ENCODE results near the gene CDH23. TPM values are rescaled to one million over a fixed set of nuclear protein-coding genes. Genes with fewer than 3 reads are reported as not detected.

Gene CDH23
- total and polyA plus RNA-seq, 2 donors (not counting 1 experiment from before 2014, with no cell fraction given), result 0.01 to 0.17 TPM

DNA sequence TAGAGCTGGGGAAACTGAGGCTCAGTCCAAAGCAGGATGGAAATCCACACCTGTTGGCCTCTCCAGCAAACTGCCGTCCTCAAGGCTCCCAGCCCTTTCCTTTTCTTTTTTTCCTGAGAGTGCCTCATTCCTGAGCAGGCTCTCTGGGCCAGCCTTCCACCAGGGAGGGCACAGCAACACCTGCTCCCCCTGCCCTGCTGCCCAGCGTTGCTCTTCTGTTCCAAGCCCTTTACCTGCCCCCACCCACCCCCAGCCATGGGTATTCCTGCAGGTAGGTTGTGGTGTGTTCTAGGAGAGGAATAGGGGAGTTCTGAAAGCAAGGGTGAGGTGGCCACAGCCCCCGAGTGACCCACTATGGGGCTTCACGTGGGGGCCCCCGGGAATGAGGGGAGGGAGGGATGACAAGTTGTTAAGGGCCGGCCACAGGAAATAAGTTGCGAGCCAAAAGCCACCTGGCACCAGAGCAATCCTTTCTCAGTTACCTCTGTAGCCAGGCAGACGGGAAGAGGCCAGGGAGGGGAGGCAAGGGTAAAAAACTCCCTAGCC lies 357.3 kb downstream of the CDH23 start:
- no peak overlapping the region for H3K4me3 ChIP-seq (replicated peaks in 1 of 4; ENCODE audit: control extremely low read depth in 1 of 4, insufficient read depth in 1 of 4, low read depth in 3 of 4, low read length in 4 of 4)
- H3K4me2 ChIP-seq (ENCODE audit: extremely low read depth, insufficient read depth, low read length), result no peak overlapping the region
- no peak overlapping the region for H2AFZ ChIP-seq (ENCODE audit: low read length)
- H4K20me1 ChIP-seq (ENCODE audit: control insufficient read depth, extremely low read depth, insufficient read depth, low read length), result no peaks in the 10 kb centered on the region
- H3K9ac ChIP-seq (ENCODE audit: insufficient read depth, low read length), result no peak overlapping the region
- no peaks in the 10 kb centered on the region for H3K79me2 ChIP-seq (ENCODE audit: control insufficient read depth, insufficient read depth, low read length)
- no peak overlapping the region for H3K27ac ChIP-seq (ENCODE audit: insufficient read depth, low read length)
- TF ChIP-seq EZH2 (IDR thresholded peaks at IDR 0.05; ENCODE audit: low read length, missing control alignments), result no peak
- TF ChIP-seq, protein P1, sequence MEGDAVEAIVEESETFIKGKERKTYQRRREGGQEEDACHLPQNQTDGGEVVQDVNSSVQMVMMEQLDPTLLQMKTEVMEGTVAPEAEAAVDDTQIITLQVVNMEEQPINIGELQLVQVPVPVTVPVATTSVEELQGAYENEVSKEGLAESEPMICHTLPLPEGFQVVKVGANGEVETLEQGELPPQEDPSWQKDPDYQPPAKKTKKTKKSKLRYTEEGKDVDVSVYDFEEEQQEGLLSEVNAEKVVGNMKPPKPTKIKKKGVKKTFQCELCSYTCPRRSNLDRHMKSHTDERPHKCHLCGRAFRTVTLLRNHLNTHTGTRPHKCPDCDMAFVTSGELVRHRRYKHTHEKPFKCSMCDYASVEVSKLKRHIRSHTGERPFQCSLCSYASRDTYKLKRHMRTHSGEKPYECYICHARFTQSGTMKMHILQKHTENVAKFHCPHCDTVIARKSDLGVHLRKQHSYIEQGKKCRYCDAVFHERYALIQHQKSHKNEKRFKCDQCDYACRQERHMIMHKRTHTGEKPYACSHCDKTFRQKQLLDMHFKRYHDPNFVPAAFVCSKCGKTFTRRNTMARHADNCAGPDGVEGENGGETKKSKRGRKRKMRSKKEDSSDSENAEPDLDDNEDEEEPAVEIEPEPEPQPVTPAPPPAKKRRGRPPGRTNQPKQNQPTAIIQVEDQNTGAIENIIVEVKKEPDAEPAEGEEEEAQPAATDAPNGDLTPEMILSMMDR (conservative IDR thresholded peaks at IDR 0.05 in 1 of 2, IDR thresholded peaks at IDR 0.05 in 1 of 2; ENCODE audit: low read depth in 1 of 2, low read length in 2 of 2), result no peak
- no peak for DNase-seq (ENCODE audit: low read depth in 2 of 2)
- H3K36me3 ChIP-seq (ENCODE audit: control insufficient read depth, insufficient read depth, low read length), result no peaks in the 10 kb centered on the region
- no peaks in the 10 kb centered on the region for H3K9me3 ChIP-seq (ENCODE audit: control insufficient read depth, insufficient read depth, low read depth, low read length)
- peaks cover under 1% of the 10 kb centered on the region for H3K4me1 ChIP-seq (ENCODE audit: control insufficient read depth, extremely low read depth, insufficient read depth, low read length)
- H3K27me3 ChIP-seq (ENCODE audit: control insufficient read depth, insufficient read depth, low read length), result no peaks in the 10 kb centered on the region

DNA sequence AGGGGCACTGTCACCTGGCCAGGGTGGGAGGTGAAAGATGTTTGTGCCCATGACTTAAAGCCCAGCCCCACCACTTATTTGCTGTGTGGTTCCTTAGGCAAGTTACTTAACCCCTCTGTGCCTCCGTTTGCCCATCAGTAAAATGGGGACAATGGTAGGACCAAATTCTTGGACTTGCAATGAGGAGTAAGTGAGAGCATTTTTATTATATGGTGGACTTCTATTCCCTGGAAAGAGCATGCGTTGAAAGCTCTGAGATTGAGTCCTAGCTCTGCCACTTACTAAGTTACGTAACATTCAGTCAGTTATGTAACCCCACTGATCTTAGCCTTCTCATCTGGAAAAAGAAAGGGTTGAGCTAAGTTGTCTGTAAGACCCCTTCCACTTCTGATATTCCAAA lies 357.8 kb downstream of the CDH23 start:
- H3K4me3 ChIP-seq (replicated peaks in 1 of 4; ENCODE audit: control extremely low read depth in 1 of 4, insufficient read depth in 1 of 4, low read depth in 3 of 4, low read length in 4 of 4), result no peak overlapping the region
- no peaks in the 10 kb centered on the region for H3K27me3 ChIP-seq (ENCODE audit: control insufficient read depth, insufficient read depth, low read length)
- H2AFZ ChIP-seq (ENCODE audit: low read length), result no peak overlapping the region
- H3K27ac ChIP-seq (ENCODE audit: insufficient read depth, low read length), result no peak overlapping the region
- H3K4me2 ChIP-seq (ENCODE audit: extremely low read depth, insufficient read depth, low read length), result no peak overlapping the region
- no peaks in the 10 kb centered on the region for H3K9me3 ChIP-seq (ENCODE audit: control insufficient read depth, insufficient read depth, low read depth, low read length)
- no peaks in the 10 kb centered on the region for H4K20me1 ChIP-seq (ENCODE audit: control insufficient read depth, extremely low read depth, insufficient read depth, low read length)
- no peaks in the 10 kb centered on the region for H3K36me3 ChIP-seq (ENCODE audit: control insufficient read depth, insufficient read depth, low read length)
- TF ChIP-seq, protein P1 (conservative IDR thresholded peaks at IDR 0.05 in 1 of 2, IDR thresholded peaks at IDR 0.05 in 1 of 2; ENCODE audit: low read depth in 1 of 2, low read length in 2 of 2), result no peak
- no peak for TF ChIP-seq EZH2 (IDR thresholded peaks at IDR 0.05; ENCODE audit: low read length, missing control alignments)
- DNase-seq (ENCODE audit: low read depth in 2 of 2), result no peak
- H3K4me1 ChIP-seq (ENCODE audit: control insufficient read depth, extremely low read depth, insufficient read depth, low read length), result peaks cover 2% of the 10 kb centered on the region
- no peaks in the 10 kb centered on the region for H3K79me2 ChIP-seq (ENCODE audit: control insufficient read depth, insufficient read depth, low read length)
- H3K9ac ChIP-seq (ENCODE audit: insufficient read depth, low read length), result no peak overlapping the region

DNA sequence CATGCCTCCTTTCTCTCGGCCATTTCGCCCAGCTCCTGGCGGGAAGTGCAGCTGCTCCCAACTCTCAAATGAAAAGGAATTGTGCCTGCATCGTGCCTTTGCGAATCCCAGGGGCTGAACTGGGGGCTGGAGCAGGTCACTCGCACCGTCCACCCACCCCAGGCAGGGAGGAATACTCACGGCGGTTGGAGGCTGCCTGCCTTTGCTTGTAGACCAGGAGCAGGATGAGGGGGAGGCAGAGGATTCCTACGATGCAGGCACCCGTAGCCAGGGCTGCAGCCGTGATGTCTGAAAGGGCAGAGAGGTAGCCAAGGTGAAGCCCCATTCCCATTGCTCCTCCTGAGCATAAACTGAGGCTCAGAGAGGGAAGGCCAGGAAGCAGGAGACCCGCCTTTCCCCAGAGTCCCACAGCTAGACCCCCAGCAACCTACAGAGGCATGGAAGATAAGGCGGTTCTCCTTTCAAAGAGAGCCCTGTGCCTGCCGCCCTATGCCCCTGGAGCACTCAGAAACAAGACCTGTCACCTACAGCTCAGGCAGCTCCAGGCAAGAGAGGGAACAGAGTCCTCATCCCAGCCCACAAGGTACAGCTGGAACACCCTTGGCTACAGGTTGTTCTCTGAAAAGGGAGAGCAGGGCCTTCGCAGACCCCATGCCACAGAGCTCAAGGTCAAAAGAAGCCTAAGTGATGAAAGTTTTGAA lies 358.6 kb downstream of the CDH23 start:
- Histone ChIP-seq H3K9me3 (ENCODE audit: control insufficient read depth, insufficient read depth, low read depth, low read length) (no peaks in the 10 kb centered on the region), H4K20me1 (ENCODE audit: control insufficient read depth, extremely low read depth, insufficient read depth, low read length) (no peaks in the 10 kb centered on the region), H3K4me2 (ENCODE audit: extremely low read depth, insufficient read depth, low read length) (no peak overlapping the region), H3K9ac (ENCODE audit: insufficient read depth, low read length) (no peak overlapping the region), H3K4me1 (ENCODE audit: control insufficient read depth, extremely low read depth, insufficient read depth, low read length) (peaks cover 2% of the 10 kb centered on the region), H3K36me3 (ENCODE audit: control insufficient read depth, insufficient read depth, low read length) (no peaks in the 10 kb centered on the region), H3K27ac (ENCODE audit: insufficient read depth, low read length) (no peak overlapping the region), H3K79me2 (ENCODE audit: control insufficient read depth, insufficient read depth, low read length) (no peaks in the 10 kb centered on the region), H3K27me3 (ENCODE audit: control insufficient read depth, insufficient read depth, low read length) (no peaks in the 10 kb centered on the region), H3K4me3 (replicated peaks in 1 of 4; ENCODE audit: control extremely low read depth in 1 of 4, insufficient read depth in 1 of 4, low read depth in 3 of 4, low read length in 4 of 4) (no peak overlapping the region), H2AFZ (ENCODE audit: low read length) (no peak overlapping the region)
- no peak for DNase-seq (ENCODE audit: low read depth in 2 of 2)
- no peak for TF ChIP-seq EZH2 (IDR thresholded peaks at IDR 0.05; ENCODE audit: low read length, missing control alignments)
- TF ChIP-seq, protein P1 (conservative IDR thresholded peaks at IDR 0.05 in 1 of 2, IDR thresholded peaks at IDR 0.05 in 1 of 2; ENCODE audit: low read depth in 1 of 2, low read length in 2 of 2), result no peak

All from fibroblast of lung (primary cell).